BE2C (cell line): ENCODE results near the gene FAAP24.
"Not testable (repeated sequence)": the region's sequence is repeated elsewhere in the genome, so short reads cannot be mapped to it uniquely, and the experiment has no call there.

ENCODE experiments used
- DNase-seq: peaks from one replicate; pipeline ENCODE4 v3.0.0-alpha.2; 2020
- H3K27me3 ChIP-seq: fragments of 250-450 bp; sonication (Bioruptor Pico); 2 replicates; pipeline ENCODE4 v1.5.1; 2020; ENCODE audit warnings: mild to moderate bottlenecking
- H3K36me3 ChIP-seq: fragments of 250-450 bp; sonication (Bioruptor Pico); 2 replicates; pipeline ENCODE4 v1.5.1; 2020; ENCODE audit warnings: mild to moderate bottlenecking
- H3K4me1 ChIP-seq: fragments of 250-450 bp; sonication (Bioruptor Pico); 2 replicates; pipeline ENCODE4 v1.5.1; 2020
- H3K4me3 ChIP-seq: 2 replicates; pipeline ENCODE4 v1.5.1; 2011; ENCODE audit warnings: low read depth, low read length
- H3K9me3 ChIP-seq: fragments of 250-450 bp; sonication (Bioruptor Pico); 2 replicates; pipeline ENCODE4 v1.5.1; 2020
- TF ChIP-seq, protein P1 (sequence below): IDR thresholded peaks from 2 replicates; pipeline ENCODE4 v1.5.1; 2012; ENCODE audit warnings: mild to moderate bottlenecking, low read depth, low read length

FAAP24 gene

DNA sequence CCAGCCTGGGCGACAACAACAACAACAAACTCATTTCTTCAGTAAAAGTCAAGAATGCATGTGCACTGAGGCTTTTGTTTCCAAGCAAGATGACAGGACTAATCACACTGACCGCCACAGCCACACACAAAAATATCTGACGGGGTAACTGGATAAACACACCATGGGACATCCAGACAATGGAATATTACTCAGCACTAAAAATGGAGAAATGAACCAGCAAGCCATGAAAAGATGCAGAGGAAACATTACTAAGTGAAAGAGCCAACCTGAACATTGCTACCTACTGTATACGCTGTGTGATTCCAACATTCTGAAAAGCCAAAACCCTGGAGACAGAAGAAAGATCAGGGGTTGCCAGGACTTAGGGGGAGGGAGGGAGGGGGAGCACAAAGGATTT lies 36.7 kb downstream of the FAAP24 start:
- Histone ChIP-seq H3K9me3 (no peaks in the 10 kb centered on the region), H3K36me3 (no peaks in the 10 kb centered on the region), H3K27me3 (no peaks in the 10 kb centered on the region), H3K4me3 (no peak overlapping the region), H3K4me1 (no peaks in the 10 kb centered on the region)
- no peak for DNase-seq
- TF ChIP-seq, protein P1, sequence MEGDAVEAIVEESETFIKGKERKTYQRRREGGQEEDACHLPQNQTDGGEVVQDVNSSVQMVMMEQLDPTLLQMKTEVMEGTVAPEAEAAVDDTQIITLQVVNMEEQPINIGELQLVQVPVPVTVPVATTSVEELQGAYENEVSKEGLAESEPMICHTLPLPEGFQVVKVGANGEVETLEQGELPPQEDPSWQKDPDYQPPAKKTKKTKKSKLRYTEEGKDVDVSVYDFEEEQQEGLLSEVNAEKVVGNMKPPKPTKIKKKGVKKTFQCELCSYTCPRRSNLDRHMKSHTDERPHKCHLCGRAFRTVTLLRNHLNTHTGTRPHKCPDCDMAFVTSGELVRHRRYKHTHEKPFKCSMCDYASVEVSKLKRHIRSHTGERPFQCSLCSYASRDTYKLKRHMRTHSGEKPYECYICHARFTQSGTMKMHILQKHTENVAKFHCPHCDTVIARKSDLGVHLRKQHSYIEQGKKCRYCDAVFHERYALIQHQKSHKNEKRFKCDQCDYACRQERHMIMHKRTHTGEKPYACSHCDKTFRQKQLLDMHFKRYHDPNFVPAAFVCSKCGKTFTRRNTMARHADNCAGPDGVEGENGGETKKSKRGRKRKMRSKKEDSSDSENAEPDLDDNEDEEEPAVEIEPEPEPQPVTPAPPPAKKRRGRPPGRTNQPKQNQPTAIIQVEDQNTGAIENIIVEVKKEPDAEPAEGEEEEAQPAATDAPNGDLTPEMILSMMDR, result no peak

- H3K27me3 ChIP-seq, DNase-seq, H3K4me1 ChIP-seq, H3K4me3 ChIP-seq, H3K36me3 ChIP-seq, H3K9me3 ChIP-seq: not testable (repeated sequence)
Observed at GRCh38 chr19:33010891-33011290, 38.8 kb downstream of the FAAP24 start.

DNA sequence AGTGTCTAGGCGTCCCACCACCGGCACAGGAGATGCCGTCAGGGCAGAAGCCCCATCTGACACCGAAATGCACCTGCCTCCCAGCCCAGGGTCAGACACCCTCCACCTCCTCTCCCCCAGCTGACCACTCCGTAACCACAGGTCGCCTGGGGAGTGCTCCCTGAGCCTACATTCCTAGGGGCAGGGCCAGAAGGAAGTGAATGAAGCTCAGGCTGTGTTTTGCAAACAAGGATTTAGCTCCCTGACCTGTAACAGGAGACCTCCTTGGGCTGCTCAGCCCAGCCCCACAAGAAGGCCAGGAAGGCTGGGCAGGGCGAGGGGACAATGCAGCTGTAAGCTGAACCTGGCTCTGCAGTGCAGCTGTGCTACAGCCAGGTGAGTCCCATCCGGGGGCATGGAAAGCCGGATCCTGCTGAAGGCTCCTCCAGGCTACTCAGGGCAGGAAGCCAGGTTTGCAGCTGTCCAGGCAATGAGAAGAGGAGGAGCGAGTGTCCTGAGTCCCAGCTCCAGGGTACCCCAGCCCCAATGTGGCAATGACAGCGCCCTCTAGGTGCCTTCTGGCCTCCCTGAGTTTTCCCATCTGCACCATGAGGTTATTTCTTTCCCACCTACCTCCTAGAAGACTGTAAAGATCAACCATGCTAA lies 50.6 kb downstream of the FAAP24 start:
- Histone ChIP-seq H3K9me3 (no peaks in the 10 kb centered on the region), H3K4me3 (no peak overlapping the region), H3K36me3 (no peaks in the 10 kb centered on the region), H3K4me1 (no peaks in the 10 kb centered on the region), H3K27me3 (no peaks in the 10 kb centered on the region)
- TF ChIP-seq, protein P1, result no peak
- DNase-seq, result no peak

DNA sequence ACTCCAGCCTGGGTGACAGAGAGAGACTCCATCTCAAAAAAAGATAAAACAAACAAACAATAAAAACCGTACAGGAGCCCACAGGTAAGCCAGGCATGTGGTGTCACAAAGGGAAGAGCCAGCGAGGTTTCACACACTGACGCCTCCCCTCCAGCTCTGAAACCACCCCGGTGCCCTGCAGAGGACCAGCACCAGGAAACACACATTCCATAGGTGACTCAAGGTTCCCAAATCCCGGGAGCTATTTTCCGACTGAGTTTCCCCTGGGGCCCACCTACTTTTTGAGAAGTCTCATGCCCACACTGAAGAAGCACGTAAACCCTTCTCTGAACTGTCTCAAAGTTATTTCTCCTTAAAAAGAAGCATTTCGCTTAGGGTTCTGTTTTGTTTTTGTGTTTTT lies 52.4 kb downstream of the FAAP24 start:
- no peak for DNase-seq
- TF ChIP-seq, protein P1, result no peak
- no peaks in the 10 kb centered on the region for H3K36me3 ChIP-seq
- no peaks in the 10 kb centered on the region for H3K4me1 ChIP-seq
- H3K4me3 ChIP-seq, result no peak overlapping the region
- no peaks in the 10 kb centered on the region for H3K27me3 ChIP-seq
- no peaks in the 10 kb centered on the region for H3K9me3 ChIP-seq

DNA sequence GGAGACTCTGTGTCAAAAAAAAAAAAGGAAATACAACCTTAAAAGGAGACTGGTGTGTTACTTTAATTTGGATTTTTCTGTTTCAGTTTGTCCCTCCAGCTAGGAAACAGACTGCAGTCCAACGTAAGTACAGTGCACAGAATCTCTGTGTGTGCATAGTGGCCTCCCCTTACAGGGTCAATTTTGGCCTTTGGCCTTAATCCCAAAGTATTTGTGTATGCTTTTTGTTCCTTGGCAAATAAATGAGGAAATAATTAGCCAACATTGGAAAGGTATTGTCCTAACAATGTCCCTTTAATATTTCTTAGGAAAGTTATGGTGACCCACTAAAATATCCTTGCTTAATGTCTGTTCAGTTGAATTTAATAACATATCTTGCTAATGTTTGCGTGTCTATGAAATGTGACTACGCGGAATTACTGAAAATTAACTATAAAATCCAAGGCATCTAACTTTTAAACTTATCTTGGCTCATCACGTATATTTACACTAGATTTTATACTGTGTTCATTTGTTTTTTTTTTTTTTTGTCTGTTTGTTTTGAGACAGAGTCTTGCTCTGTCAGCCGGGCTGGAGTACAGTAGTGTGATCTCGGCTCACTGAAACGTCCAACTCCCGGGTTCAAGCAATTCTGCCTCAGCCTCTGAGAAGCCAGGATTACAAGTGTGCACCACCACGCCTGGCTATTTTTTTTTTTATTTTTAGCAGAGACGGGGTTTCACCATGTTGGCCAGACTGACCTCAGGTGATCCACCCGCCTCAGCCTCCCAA lies 53.6 kb downstream of the FAAP24 start:
- not testable (repeated sequence) for H3K36me3 ChIP-seq, DNase-seq, H3K27me3 ChIP-seq, H3K4me3 ChIP-seq, H3K9me3 ChIP-seq, H3K4me1 ChIP-seq

- H3K4me1 ChIP-seq, DNase-seq, H3K27me3 ChIP-seq, H3K4me3 ChIP-seq, H3K36me3 ChIP-seq, H3K9me3 ChIP-seq: not testable (repeated sequence)
Observed at GRCh38 chr19:33026602-33027001, 54.6 kb downstream of the FAAP24 start.
